CD4-positive, alpha-beta T cell (primary cell): ENCODE measurements around the gene KDM4D. TPM values are rescaled to one million over a fixed set of nuclear protein-coding genes. Genes with fewer than 3 reads are reported as not detected.

Experiments used
- ATAC-seq: fragments of 200-7000 bp; cut with Tn5 transposase; one replicate; pipeline ENCODE4 v1.10.0; 2022; ENCODE audit warnings: mild to moderate bottlenecking; ENCODE audit not compliant: poor library complexity
- CTCF ChIA-PET: fragments of 350-600 bp; sonication (Branson Sonifier 250); formaldehyde crosslinking; loops from one replicate; lab custom pipeline; 2021; ENCODE audit warnings: antibody characterized with exemption, inconsistent platforms; lab: Charles Lee
- POLR2A ChIA-PET: fragments of 350-600 bp; sonication (Branson Sonifier 250); formaldehyde crosslinking; loops from one replicate; lab custom pipeline; 2021; ENCODE audit warnings: antibody characterized with exemption, inconsistent platforms; lab: Charles Lee
- DNase-seq, 14 experiments: peaks; one replicate each; pipeline ENCODE4 v3.0.0-alpha.2; 2013 to 2020; ENCODE audit warnings: mixed read lengths in 2 of 14
- H3K27ac ChIP-seq, 2 donors: one replicate each; pipeline versions ENCODE4 v1.5.1 to v1.7.0; 2013; ENCODE audit warnings: low read length in 2 of 2, low read depth in 1 of 2, mild to moderate bottlenecking in 1 of 2
- H3K27me3 ChIP-seq, 2 experiments: 1 replicate in 1 of 2; 2 replicates in 1 of 2; pipeline versions ENCODE4 v1.6.1 to v1.7.0; 2013; ENCODE audit warnings: low read length in 2 of 2, control low read depth in 1 of 2, mild to moderate bottlenecking in 1 of 2, moderate library complexity in 1 of 2; ENCODE audit not compliant: insufficient read depth in 2 of 2, control insufficient read depth in 1 of 2
- H3K36me3 ChIP-seq: one replicate; pipeline ENCODE4 v1.6.1; 2013; ENCODE audit warnings: low read length, control low read depth; ENCODE audit not compliant: insufficient read depth
- H3K4me1 ChIP-seq: one replicate; pipeline ENCODE4 v1.6.1; 2013; ENCODE audit warnings: low read length, control low read depth; ENCODE audit not compliant: insufficient read depth
- H3K4me3 ChIP-seq: one replicate; pipeline ENCODE4 v1.5.1; 2013; ENCODE audit warnings: mild to moderate bottlenecking, low read length, moderate library complexity
- H3K9me3 ChIP-seq, 2 experiments: 1 replicate in 1 of 2; 2 replicates in 1 of 2; pipeline versions ENCODE4 v1.6.1 to v1.7.0; 2013; ENCODE audit warnings: low read length in 2 of 2, mild to moderate bottlenecking in 2 of 2, control low read depth in 1 of 2, moderate library complexity in 1 of 2; ENCODE audit not compliant: control insufficient read depth in 1 of 2, insufficient read depth in 1 of 2
- H3K27ac Mint-ChIP-seq: one replicate; pipeline ENCODE4 v1.8.0; 2020; ENCODE audit warnings: mixed read lengths
- H3K27me3 Mint-ChIP-seq: one replicate; pipeline ENCODE4 v1.8.0; 2021; ENCODE audit warnings: mixed read lengths
- H3K36me3 Mint-ChIP-seq: one replicate; pipeline ENCODE4 v1.8.0; 2021; ENCODE audit warnings: low read depth, mixed read lengths
- H3K4me1 Mint-ChIP-seq: one replicate; pipeline ENCODE4 v1.8.0; 2021; ENCODE audit warnings: low read depth, mixed read lengths
- H3K4me3 Mint-ChIP-seq: one replicate; pipeline ENCODE4 v1.8.0; 2020; ENCODE audit warnings: mild to moderate bottlenecking, mixed read lengths
- H3K9me3 Mint-ChIP-seq: one replicate; pipeline ENCODE4 v1.8.0; 2020; ENCODE audit warnings: mixed read lengths
- intact Hi-C, 2 experiments: fragments of 100-400 bp; cut with DNase I in 1 of 2; cut with micrococcal nuclease in 1 of 2; formaldehyde crosslinking; loops; one replicate each; pipeline versions ENCODE4 v1.15.1 to v1.9.0; 2023 to 2025; cut with DNase I, micrococcal nuclease
- total RNA-seq, 174 experiments: library from RNA in 2 of 174; stranded (reverse) in 2 of 174; gene quantifications; one replicate each; pipeline ENCODE4 v1.2.3 and lab custom pipeline; 2021 to 2026
- TF ChIP-seq, protein P1 (sequence below): fragments of 200-600 bp; IDR thresholded peaks from one replicate; pipeline ENCODE4 v1.8.0; 2022; ENCODE audit warnings: antibody characterized with exemption, mild to moderate bottlenecking

Gene KDM4D
- total RNA-seq, 2 experiments from 2014 or later = 0.16 to 0.22 TPM

DNA sequence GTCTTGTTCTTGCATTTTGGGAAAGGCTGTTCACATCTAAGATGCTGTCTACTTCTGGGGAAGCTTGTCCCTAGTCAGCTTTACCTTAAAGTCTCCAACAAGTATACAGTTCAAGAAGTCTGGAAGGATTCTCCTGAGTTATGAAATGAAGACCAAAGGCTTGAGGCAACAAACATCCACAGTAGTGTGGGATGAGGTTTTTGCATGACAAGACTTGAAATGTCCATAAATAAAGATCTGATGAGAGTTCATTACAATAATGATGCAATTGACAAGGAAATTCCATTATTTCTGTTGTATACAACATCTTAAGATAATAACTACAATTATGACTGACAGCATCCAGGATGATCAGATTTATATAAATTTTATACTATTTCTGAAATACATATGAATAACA is 30.2 kb downstream of the KDM4D start:
- no peaks in the 10 kb centered on the region for H3K9me3 ChIP-seq
- no peak overlapping the region for H3K4me3 Mint-ChIP-seq
- H3K27ac Mint-ChIP-seq = no peak overlapping the region
- DNase-seq (no peak), ATAC-seq (no peak)
- H3K36me3 Mint-ChIP-seq = no peaks in the 10 kb centered on the region
- no peak overlapping the region for H3K4me3 ChIP-seq
- peaks cover 9% of the 10 kb centered on the region for H3K27me3 Mint-ChIP-seq
- TF ChIP-seq, protein P1, sequence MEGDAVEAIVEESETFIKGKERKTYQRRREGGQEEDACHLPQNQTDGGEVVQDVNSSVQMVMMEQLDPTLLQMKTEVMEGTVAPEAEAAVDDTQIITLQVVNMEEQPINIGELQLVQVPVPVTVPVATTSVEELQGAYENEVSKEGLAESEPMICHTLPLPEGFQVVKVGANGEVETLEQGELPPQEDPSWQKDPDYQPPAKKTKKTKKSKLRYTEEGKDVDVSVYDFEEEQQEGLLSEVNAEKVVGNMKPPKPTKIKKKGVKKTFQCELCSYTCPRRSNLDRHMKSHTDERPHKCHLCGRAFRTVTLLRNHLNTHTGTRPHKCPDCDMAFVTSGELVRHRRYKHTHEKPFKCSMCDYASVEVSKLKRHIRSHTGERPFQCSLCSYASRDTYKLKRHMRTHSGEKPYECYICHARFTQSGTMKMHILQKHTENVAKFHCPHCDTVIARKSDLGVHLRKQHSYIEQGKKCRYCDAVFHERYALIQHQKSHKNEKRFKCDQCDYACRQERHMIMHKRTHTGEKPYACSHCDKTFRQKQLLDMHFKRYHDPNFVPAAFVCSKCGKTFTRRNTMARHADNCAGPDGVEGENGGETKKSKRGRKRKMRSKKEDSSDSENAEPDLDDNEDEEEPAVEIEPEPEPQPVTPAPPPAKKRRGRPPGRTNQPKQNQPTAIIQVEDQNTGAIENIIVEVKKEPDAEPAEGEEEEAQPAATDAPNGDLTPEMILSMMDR = no peak
- H3K36me3 ChIP-seq = no peaks in the 10 kb centered on the region
- POLR2A ChIA-PET = no interaction called here
- H3K4me1 Mint-ChIP-seq = no peaks in the 10 kb centered on the region
- H3K27me3 ChIP-seq = no peaks in the 10 kb centered on the region
- CTCF ChIA-PET = no interaction called here
- H3K27ac ChIP-seq = no peak overlapping the region
- intact Hi-C loops = no loop called here
- H3K4me1 ChIP-seq = no peaks in the 10 kb centered on the region
- no peaks in the 10 kb centered on the region for H3K9me3 Mint-ChIP-seq

DNA sequence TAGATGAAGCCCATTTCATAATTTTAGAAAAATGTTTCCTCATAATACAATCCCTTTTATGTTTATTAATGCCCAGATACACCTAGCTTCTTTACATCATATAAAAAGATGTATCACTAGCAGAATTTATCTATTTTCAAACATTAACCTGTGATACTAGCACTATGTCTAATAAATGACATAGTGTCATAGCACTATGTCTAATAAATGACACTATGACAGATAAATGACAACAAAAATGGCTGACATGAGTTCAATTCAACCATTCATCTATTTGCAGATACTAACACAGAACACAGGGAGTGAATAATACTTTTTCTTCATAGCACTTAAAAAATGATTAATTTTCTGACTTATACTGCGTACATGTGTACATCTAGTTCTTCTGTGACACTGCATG is 32.1 kb downstream of the KDM4D start:
- ATAC-seq = no peak
- ChIA-PET CTCF (no interaction called here), POLR2A (no interaction called here)
- intact Hi-C loops = no loop called here
- Mint-ChIP-seq H3K27me3 (peaks cover 15% of the 10 kb centered on the region), H3K9me3 (no peaks in the 10 kb centered on the region), H3K4me3 (no peak overlapping the region), H3K36me3 (no peaks in the 10 kb centered on the region), H3K4me1 (no peaks in the 10 kb centered on the region), H3K27ac (no peak overlapping the region)
- DNase-seq = no peak
- no peak overlapping the region for H3K27ac ChIP-seq
- no peak overlapping the region for H3K4me3 ChIP-seq
- TF ChIP-seq, protein P1 = no peak
- no peaks in the 10 kb centered on the region for H3K36me3 ChIP-seq
- H3K9me3 ChIP-seq = no peaks in the 10 kb centered on the region
- no peaks in the 10 kb centered on the region for H3K27me3 ChIP-seq
- no peaks in the 10 kb centered on the region for H3K4me1 ChIP-seq

- no peak overlapping the region for H3K27ac ChIP-seq
- Mint-ChIP-seq H3K4me3 (no peak overlapping the region), H3K27me3 (peaks cover 26% of the 10 kb centered on the region), H3K9me3 (no peaks in the 10 kb centered on the region), H3K36me3 (no peaks in the 10 kb centered on the region), H3K27ac (no peak overlapping the region), H3K4me1 (no peaks in the 10 kb centered on the region)
- no peaks in the 10 kb centered on the region for H3K4me1 ChIP-seq
- ChIA-PET CTCF (no interaction called here), POLR2A (no interaction called here)
- H3K9me3 ChIP-seq = peaks cover 0 to 4% of the 10 kb centered on the region in 2 experiments
- no peak for ATAC-seq
- no peak for DNase-seq
- intact Hi-C loops = no loop called here
- H3K4me3 ChIP-seq = no peak overlapping the region
- H3K36me3 ChIP-seq = no peaks in the 10 kb centered on the region
- H3K27me3 ChIP-seq = peaks cover 7 to 9% of the 10 kb centered on the region in 2 experiments
- TF ChIP-seq, protein P1 = no peak
These were observed 37.9 kb downstream of the KDM4D start for GRCh38 chr11:95011376-95011775.
